ENCODE measurements around the gene CDADC1.
A peak's percentile ranks its signal among the peaks of the same experiment; 100 is the strongest.

Gene CDADC1

GRCh38 chr13:49247643-49248621, at the start of gene CDADC1:
CDADC1 (plus strand) TSS chr13:49247925; CDS start chr13:49248038, 113 bp downstream.
- DNase-seq, result peak; percentile 99

- no peak for DNase-seq
These were observed 41.1 kb upstream of the CDADC1 start for GRCh38 chr13:49206641-49207040.

- DNase-seq, result no peak
These were observed 39.1 kb upstream of the CDADC1 start for GRCh38 chr13:49208619-49209018.

- DNase-seq, result no peak
These were observed 37.6 kb upstream of the CDADC1 start for GRCh38 chr13:49210114-49210513.

- DNase-seq, result peak; percentile 26
These were observed 37.1 kb upstream of the CDADC1 start for GRCh38 chr13:49210669-49211068.

- DNase-seq, result no peak
These were observed 34.2 kb upstream of the CDADC1 start for GRCh38 chr13:49213539-49213938.

GRCh38 chr13:49213997-49214916, 33.5 kb upstream of the CDADC1 start:
- DNase-seq, result no peak

- peak; percentile 92 for DNase-seq
These were observed 32.8 kb upstream of the CDADC1 start for GRCh38 chr13:49214917-49215376.

- DNase-seq, result peak; percentile 18
These were observed 31.4 kb upstream of the CDADC1 start for GRCh38 chr13:49216334-49216733.

- no peak for DNase-seq
These were observed 29.7 kb upstream of the CDADC1 start for GRCh38 chr13:49217962-49218492.

- no peak for DNase-seq
These were observed 29.2 kb upstream of the CDADC1 start for GRCh38 chr13:49218493-49219051.

- DNase-seq, result no peak
These were observed 28.1 kb upstream of the CDADC1 start for GRCh38 chr13:49219647-49220035.

- peak; percentile 75 for DNase-seq
These were observed 27.5 kb upstream of the CDADC1 start, which contains the start of gene MLNR for GRCh38 chr13:49220036-49220855. MLNR (plus strand) TSS chr13:49220338; CDS start chr13:49220338, 0 bp downstream.

- peak; percentile 32 for DNase-seq
These were observed 26.7 kb upstream of the CDADC1 start for GRCh38 chr13:49220856-49221589.

GRCh38 chr13:49221590-49221965, 26.1 kb upstream of the CDADC1 start:
- DNase-seq, result no peak

GRCh38 chr13:49225223-49226042, 22.3 kb upstream of the CDADC1 start:
- DNase-seq, result no peak

GRCh38 chr13:49226613-49227012, 21.1 kb upstream of the CDADC1 start:
- DNase-seq, result no peak

GRCh38 chr13:49234741-49235140, 13.0 kb upstream of the CDADC1 start:
- no peak for DNase-seq

GRCh38 chr13:49235856-49236431, 11.8 kb upstream of the CDADC1 start:
- DNase-seq, result no peak

GRCh38 chr13:49238621-49239020, 9.1 kb upstream of the CDADC1 start:
- no peak for DNase-seq
